GM12864 (cell line): Measurements from ENCODE around the gene PTPRT.

Source experiments
- DNase-seq: peaks from one replicate; pipeline ENCODE4 v3.0.0-alpha.2; 2011; ENCODE audit warnings: low read depth
- H3K4me3 ChIP-seq: 2 replicates; pipeline ENCODE4 v1.5.1; 2011; ENCODE audit warnings: mild to moderate bottlenecking, low read depth, low read length, control low read depth
- TF ChIP-seq, protein P1 (sequence below): IDR thresholded peaks from 2 replicates; pipeline ENCODE4 v1.5.1; 2011; ENCODE audit warnings: low read depth, mild to moderate bottlenecking, moderate library complexity, low read length, control low read depth, inconsistent platforms; ENCODE audit errors: missing control alignments

The PTPRT gene

DNA sequence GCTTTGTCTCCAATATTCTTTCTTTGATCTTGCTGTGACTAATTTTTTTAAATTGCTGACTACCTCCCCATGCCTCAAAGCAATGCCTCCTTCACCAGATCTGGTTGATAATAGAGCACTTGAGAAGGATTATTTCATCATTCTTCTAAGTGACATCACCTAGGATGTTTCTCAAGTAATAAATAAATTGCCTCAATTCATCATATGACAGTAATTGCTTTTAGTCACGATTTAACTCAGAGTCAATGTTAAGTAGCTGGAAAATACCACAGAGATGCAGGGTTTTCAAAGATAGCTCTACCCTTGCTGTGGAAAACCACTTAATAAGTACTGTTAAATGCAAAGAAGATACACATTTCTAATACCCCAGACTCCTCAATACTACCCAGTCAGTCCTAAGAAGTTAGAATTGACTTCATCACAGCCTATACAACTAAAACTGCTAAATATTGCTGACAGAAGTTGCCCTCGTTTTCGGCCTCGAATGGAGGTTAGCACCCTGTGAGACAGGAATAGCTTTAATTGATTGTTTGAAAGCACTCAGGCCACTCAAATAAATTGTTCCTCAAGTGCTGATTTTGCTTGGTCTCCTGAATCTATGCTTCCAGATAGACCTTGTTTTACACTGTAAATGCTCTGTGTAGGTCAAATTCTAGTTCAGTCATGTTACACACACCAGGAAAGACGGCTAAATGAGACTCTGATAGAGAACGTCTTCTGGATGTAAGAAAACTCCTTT lies 931.0 kb downstream of the PTPRT start:
- no peak overlapping the region for H3K4me3 ChIP-seq
- TF ChIP-seq, protein P1, sequence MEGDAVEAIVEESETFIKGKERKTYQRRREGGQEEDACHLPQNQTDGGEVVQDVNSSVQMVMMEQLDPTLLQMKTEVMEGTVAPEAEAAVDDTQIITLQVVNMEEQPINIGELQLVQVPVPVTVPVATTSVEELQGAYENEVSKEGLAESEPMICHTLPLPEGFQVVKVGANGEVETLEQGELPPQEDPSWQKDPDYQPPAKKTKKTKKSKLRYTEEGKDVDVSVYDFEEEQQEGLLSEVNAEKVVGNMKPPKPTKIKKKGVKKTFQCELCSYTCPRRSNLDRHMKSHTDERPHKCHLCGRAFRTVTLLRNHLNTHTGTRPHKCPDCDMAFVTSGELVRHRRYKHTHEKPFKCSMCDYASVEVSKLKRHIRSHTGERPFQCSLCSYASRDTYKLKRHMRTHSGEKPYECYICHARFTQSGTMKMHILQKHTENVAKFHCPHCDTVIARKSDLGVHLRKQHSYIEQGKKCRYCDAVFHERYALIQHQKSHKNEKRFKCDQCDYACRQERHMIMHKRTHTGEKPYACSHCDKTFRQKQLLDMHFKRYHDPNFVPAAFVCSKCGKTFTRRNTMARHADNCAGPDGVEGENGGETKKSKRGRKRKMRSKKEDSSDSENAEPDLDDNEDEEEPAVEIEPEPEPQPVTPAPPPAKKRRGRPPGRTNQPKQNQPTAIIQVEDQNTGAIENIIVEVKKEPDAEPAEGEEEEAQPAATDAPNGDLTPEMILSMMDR, result no peak
- DNase-seq, result no peak

DNA sequence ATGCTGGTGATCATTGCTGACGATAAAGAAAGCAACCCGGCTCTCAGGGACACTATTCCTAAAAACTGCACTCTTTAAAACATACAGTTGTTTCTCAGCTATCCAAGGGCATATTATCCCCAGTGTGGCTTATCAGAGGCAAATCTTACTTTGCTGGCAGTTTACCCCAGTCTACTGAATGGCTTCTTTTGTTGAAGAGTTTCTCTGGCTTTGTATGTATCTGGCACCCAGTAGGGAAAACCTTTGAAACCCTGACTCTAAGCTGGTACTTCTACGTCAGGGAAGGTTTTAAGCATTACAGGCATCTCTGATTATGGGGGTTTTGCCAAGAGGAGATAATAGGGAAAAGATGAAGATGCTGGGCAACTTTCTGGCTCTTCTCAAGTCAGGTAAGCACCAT lies 933.9 kb downstream of the PTPRT start:
- TF ChIP-seq, protein P1, result no peak

DNA sequence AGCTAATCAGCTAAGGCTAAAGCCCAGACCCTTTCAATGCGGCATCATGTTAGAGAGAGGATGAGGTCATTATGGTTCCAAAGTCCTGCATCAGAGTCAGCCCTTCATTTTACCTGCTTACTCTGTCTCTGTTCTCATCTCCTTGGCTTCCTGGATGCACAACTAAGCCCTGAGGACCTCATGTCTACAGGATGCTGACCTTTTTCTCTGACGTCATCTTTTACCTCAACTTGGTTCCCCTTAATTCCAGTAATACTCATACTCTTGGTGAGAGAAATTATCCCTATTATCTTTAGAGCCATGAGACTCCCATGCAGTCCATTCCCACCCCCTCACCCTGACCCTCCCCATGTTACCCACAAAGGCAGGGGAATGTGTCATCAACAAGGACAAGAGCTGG lies 935.0 kb downstream of the PTPRT start:
- no peak for DNase-seq
- H3K4me3 ChIP-seq, result no peak overlapping the region
- TF ChIP-seq, protein P1, result no peak

More for the DNA sequence above, 933.9 kb downstream of the PTPRT start:
- H3K4me3 ChIP-seq, result no peak overlapping the region
- DNase-seq, result no peak

DNA sequence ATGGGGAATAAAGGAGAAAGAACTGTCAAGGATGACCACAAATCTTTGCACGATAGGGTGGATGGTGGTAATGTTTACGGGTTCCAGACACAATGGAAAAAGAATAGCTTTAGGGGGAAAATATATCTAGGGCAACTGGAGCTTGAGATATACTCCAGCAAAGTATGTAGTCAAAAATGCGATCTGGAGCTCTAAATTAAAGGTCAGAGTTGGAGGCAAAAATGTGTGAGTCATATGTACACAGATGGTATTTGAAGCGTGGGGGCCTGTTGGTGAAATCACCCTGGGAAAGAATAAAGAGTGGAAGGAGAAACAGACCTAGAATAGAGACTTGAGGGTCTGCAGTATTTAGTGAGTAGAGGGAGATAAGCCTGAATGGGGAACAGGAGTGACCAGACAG lies 937.6 kb downstream of the PTPRT start:
- no peak for DNase-seq
- no peak overlapping the region for H3K4me3 ChIP-seq
- TF ChIP-seq, protein P1, result no peak

DNA sequence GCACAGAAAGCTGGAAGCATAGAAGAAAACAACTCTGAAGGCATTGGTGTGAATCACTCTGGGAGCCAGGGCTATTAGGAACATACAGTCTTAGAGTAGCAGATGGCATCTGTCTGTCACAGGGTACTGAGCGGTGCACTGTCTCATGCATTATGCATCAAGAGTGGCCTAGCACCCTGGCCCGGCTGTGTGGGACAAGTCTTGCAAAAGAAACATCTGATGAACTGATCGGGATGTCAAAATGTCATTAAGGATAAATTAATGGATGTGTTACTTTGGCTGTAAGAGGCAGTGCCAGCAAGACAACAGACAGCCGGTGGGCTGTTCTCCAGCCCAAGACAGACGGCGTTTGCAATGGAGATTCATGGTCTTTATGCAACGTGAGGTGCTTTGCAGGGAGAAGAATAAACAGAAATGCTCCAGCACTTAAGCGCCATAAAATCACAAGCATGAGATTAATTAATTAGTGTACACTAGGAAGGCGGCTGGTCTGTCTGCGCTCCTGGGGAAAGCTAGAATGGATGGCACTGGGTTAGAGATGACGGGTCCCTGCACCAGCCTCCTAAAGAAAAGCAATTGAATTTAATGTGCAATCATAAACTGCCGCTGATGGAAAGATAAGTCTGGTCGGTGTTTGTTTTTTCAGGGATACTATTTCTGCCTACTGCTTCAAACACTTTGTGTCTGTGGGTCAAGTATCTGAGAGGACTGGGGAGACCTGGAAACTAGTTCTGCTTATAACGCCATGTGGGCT lies 970.9 kb downstream of the PTPRT start:
- no peak for DNase-seq
- TF ChIP-seq, protein P1, result no peak
- no peak overlapping the region for H3K4me3 ChIP-seq

DNA sequence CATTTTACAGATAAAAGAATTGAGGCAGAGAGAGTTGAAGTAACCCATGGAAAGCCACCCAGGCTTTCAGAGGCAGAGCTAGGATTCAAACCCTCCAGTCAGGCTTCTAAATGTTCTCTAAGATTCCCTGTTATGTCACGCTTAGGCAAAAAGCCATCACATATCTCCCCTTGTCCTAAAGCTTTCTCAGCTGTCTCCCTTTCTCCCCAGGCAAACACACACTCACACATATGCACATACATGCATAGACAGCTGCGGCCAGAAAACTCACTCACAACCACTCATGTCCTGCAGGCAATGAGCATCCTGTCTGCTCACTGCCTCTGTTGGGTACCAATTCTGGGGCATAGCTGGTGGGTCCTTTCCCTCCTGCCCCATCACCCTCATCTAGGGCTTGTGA lies 975.6 kb downstream of the PTPRT start:
- TF ChIP-seq, protein P1, result no peak
- H3K4me3 ChIP-seq, result no peak overlapping the region
- DNase-seq, result no peak
